SHP77 treated with DMSO at 0.1 percent for 48 hours (cell line): ENCODE results near the gene HSF2BP.
"Not testable (repeated sequence)": the region's sequence is repeated elsewhere in the genome, so short reads cannot be mapped to it uniquely, and the experiment has no call there.

ENCODE experiments used
- DNase-seq: peaks from one replicate; lab custom pipeline; 2025; lab: John Stamatoyannopoulos, UW

The HSF2BP gene

DNA sequence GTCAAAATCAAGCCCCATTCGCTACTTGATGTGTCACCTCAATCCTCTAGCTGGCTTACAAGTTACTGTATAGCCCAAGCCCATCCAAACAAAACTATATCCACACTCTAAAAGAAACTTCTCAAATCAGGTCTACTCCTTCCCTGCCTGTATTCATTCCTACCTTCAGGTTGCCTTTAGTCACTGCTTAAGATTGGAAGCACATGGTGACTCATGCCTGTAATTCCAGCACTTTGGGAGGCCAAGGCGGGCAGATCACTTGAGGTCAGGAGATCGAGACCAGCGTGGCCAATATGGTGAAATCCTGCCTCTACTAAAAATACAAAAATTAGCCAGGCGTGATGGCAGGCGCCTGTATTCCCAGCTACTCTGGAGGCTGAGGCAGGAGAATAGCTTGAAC lies 7.4 kb downstream of the HSF2BP start:
- DNase-seq: not testable (repeated sequence)

DNA sequence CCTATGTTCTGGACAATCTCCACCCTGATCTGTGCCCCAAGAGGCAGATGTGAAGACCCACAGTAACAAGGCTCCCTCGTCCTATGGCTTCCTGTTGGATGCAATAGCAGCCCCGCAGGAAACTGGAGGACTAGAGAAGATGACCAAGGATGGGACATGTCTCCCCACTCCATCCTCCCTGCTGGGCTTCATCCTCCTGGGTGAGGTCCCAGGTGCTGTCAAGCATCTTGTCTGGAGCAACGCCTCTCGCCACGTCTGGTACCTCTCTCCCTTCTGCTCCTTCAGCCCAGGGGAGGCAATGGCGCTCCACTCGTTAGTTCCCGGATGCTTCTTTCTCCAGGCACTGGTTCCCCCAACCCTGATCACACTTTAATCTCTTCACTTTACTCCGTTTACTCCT lies 11.1 kb downstream of the HSF2BP start:
- DNase-seq: no peak

DNA sequence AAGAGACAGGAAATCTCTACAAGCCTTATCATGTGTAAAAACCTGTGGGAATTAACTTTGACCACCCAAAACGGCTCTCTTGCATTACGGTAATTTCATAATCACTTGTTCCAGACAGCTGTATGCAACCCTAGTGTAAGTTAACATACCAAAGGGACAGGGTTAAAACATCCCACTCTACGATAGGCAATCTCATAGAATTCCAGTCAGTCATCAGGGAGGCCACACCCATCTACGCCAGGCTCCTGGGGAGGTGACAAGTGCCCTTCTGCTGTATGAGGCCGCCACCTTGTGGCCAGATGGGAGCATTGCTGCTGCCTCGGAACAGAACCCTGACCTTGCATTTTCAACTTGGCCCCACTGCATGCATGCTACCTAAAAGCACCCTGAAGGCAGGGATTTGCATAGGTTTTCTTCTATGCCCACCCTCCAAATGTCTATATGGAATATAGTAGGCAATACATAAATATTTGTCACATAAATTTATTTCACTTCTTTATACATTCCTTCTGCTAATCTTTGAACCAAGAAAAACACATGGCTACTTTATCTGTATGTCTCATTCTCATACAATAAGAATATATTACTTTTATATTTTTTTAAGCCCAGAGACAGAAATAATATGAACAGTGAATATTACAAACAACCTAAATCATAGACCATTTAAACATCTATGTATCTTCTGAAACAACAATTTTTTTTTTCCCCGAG lies 12.6 kb downstream of the HSF2BP start:
- DNase-seq: peak; percentile 87

DNA sequence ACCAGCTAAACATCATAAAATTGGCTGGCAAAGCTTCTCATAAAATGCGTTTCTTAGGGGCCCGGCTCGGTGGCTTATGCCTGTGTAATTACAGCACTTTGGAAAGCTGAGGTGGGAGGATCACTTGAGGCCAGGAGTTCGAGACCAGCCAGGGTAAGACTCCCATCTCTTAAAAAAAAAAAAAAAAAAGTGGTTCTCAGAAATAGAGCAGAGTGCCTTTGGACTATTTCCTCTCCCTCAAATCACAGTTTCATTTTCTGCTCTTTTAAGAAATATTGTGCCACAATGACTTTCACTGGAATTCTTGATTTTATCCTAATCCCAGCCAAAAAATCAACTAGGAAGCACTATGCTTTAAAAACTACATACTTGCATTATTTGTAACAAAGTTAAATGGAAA lies 13.3 kb downstream of the HSF2BP start:
- no peak for DNase-seq

DNA sequence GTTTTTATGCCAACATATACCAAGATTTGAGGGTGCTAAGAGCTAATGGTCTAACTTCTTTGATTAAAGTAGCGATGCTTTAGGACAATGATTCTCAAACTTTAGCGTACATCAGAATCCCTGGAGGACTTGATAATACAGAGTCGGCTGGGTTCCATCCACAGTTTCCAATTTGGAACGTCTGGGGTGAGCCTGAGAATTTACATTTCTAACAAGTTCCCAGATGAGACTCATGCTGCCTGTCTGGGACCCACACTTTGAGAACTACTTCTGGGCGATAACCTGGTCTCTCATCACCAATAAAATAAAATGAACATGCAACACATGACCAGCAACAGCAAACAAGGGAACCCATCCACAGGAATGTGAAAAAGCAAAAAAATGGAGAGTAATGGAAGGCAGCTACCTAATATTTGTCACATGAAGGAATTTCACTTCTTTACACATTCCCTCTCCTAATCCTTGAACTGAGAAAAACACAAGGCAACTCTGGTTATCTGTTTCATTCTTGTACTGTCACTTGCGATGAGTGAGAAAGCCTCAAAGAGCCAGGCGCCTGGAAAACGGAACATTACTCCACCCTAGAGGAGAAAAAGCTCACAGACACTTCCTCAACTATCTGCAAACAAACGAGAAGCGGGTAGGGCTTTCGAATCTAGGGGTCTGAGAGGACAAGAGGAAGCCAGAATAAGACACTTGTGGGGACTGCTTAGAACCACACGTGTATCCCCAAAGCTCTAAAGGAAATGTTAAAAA lies 14.0 kb downstream of the HSF2BP start:
- DNase-seq: peak; percentile 33

DNA sequence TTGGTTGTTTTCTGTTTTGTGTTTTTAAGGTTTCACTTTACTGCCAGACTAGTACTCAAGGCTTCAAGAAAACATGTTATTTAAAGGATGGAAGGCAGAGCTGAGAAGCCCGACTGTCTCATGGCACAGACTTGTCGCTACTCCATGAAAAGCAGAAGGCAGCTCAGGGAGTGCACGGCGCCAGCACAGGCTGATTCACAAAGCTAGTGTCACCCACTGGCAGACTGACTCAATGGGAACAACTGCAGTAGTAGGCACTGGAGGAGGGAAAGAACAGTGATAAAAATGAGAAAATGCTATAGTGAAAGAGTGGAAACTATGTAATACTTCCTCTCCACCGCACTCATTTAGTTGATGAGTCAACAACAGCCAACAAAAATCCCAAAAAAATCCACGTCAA lies 14.7 kb downstream of the HSF2BP start:
- no peak for DNase-seq

DNA sequence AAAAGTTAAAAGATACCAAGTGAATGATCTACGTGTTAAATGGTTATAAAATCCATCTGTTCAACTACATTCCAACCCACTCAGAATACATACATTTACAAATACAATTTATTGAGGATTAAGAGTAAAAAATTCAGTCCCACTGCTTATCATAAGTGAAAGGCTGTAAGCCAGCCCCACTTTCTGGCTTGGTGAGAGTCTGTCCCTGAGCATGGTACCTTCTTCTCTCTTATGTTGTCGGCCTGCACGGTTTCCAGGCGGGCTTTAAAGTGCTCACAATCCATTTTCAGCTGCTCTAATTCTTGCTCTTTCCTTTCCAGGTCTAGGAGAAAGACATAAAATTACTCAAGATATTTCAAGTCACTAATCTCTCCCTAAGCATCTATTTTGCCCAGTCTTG lies 15.2 kb downstream of the HSF2BP start:
- DNase-seq: no peak

DNA sequence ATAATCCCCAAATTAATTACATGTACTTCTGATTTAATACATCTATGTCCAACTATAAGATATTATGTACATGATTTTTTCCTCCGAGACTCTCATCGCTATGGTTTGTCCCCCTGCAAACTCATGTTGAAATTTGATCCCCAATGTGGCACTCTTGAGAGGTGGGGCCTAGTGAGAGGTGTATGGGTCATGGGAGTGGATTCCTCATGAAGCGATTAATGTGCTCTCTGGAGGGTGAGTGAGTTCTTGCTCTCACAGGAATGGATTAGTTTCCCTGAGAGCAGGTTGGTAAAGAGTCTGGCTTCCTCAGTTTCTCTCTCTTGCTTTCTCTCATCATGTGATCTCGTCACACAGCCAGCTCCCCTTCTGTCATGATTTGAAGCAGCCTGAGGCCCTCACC lies 16.1 kb downstream of the HSF2BP start:
- DNase-seq: no peak

DNA sequence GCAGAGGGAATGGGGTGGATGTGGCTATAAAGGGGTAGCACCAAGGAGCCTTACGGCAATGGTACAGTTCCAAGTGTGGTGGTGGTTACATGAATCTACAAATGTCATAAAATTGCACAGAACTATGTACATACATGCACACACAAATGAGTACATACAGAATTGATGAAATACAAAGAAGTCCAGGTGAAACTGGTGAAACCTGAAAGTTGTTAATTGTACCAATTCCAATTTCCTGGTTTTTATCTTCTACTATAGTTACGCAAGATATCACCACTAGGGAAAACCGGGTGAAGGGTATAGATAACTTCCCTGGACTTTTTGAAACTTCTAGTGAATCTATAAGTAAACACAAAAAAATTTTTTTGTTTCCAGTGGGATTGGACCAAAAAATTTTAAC lies 18.9 kb downstream of the HSF2BP start:
- no peak for DNase-seq

DNA sequence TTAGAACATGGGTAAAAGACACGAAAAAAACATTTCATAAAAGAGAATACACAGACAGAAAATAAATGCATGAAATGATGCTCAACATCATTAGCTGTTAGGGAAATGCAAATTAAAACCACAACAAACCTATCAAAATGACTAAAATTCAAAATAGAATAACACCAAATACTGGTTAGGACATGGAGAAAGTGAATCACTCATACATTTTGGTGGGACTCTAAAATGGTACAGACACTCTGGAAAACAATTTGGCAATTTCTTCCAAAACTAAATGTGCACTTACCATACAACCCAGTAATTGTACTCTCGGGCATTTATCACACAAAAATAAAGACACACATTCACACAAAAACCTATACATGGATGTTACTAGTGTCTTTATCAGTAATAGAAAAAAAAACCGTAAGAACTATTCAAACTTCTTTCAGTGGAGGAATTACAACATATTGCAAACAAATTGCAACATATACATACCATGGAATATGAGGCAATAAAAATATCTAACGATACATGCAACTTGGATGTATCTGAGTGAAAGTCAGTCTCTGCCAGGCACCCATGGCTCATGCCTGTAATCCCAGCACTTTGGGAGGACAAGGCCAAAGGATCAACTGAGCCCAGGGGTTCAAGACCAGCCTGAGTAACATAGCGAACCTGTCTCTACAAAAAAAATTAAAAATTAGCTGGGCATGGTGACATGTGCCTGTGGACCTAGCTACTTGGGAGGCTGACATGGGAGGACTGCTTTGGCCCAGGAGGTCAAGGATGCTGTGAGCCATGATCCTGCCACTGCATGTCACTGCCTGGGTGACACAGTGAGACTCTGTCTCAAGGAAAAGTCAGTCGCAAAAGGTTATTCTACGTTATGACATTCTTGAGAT lies 19.6 kb downstream of the HSF2BP start:
- DNase-seq: no peak

DNA sequence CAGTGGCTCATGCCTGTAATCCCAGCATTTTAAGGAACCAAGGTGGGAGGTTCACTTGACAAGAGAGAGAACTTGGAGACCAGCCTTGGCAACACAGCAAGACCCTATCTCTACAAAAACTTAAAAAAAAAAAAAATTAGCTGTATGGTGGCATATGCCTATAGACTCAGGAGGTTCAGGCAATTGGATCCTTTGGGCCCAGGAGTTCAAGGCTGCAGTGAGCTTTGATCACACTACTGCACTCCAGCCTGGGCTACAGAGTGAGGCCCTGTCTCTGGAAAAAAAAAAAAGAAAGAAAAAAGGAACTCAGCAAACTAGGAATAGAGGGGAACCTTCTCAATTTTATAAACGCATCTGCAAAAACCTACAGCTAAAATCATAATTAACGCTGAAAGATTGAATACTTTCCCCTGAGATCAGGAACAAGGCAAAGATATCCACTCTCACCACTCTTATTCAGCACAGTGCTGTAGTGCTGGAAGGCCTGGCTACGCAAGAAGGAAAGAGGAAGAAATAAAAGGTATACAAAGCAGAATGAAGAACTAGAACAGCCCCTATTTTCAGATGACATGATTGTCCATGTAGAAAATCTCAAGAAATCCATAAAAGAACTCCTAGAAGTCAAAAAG lies 21.6 kb downstream of the HSF2BP start:
- DNase-seq: no peak

DNA sequence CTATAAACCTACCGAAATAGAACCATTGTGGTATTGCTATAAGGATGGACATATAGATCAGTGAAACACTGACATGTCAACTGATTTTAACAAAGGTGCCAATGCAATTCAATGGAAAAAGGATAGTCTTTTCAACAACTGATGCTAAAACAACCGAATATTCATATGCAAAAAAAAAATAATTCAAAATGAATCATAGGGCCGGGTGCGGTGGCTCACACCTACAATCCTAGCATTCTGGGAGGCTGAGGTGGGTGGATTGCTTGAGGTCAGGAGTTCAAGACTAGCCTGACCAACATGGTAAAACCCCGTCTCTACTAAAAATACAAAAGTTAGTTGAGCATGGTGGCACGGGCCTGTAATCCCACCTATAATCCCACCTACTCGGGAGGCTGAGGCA lies 23.9 kb downstream of the HSF2BP start:
- no peak for DNase-seq

DNA sequence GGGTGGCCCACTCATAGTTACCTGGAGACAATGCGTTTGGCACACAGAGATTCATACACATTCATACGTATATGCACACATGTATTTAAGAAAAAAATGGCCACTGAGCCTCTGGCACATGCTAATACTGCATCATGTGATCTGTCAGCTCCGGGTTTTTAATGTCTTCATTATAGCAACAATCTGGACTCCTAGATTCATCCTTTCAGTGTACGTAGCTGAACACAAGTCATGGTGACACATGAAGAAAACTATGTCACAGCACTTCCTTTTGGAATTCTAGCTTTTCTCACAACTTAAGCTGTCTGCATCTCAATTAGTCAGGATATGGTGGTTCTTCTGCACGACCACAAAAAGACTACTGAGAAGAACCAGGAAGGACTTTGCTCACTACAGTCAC lies 24.7 kb downstream of the HSF2BP start:
- no peak for DNase-seq

DNA sequence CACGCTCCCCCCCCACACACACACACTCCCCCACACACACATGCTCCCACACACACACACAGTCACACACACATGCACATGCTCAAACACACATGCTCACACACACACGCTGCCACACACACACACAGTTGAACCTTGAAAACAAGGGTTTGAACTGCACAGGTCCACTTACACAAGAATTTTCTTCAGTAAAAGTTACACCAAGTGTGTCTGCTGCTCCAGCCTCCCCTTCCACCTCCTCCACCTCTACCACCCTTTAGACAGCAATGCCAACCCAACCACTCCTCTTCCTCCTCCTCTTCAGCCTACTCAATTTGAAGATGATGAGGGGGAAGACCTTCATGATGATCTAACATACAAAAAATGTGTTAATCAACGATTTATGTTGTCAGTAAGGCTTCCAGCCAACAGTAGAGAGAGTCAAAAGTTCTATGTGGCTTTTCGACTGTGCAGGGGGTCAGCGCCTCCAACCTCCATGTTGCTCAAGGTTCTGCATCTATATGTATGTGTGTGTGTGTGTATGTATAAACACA lies 26.8 kb downstream of the HSF2BP start:
- DNase-seq: no peak

DNA sequence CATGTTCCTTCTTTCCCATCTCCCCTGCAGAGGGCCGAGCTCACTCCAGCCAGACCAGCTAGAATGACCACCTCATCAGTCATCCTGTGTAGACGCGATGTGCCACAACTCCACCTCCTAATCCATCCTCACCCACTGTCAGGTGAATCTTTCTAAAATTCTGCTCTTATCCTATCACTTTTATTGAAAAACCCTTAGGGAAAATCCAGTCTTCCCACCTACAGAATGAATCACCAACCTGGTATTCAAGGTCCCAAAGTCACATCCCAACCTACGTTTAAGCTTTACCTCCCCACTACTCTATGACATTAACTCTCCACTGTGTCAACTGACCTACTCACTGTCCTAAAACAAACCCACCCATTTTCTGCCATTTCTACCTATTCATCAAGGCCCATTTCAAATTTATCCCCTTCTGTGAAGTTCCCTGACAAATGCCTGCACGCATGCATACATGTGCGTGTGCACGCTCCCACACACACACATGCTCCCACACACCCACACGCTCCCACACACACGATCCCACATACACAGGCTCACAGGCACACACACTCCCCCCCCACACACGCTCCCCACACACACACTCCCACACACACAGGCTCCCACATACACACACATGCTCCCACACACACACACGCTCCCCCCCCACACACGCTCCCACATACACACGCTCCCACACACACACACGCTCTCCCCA lies 27.7 kb downstream of the HSF2BP start:
- DNase-seq: no peak

DNA sequence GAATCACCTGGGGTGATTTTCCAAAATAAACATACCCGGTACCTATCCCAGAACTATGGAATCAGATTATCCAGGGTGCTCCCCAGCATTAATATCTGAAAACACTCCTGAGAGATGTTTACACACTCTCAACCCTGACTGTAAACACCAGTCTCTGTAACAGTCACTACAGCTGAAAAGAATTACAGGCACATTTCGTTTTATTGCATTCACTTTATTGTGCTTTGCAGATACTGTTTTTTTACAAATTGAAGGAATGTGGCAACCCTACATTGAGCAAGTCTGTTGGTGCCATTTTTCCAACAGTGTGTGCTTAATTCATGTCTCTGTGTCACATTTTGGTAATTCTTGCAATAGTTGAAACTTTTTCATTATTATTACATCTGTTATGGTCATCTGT lies 31.8 kb downstream of the HSF2BP start:
- no peak for DNase-seq

DNA sequence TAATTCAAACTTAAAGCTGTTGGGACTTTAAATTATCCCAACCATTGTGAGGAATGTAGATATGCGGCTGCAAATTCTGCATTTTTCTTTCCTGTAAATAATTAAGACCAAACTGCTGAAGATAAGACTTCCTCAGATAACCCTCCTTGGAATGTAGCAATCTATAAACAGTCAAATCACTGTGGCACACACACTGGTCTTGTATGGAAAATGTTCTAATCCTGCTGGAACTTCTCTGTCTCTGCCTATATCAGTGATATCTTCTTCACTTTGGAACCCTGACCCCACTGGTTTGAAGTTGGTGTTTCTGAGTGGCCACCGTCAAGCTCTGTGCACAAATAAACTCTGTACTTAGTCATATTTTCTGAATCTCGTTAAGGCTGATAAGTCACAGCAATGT lies 32.9 kb downstream of the HSF2BP start:
- DNase-seq: no peak

DNA sequence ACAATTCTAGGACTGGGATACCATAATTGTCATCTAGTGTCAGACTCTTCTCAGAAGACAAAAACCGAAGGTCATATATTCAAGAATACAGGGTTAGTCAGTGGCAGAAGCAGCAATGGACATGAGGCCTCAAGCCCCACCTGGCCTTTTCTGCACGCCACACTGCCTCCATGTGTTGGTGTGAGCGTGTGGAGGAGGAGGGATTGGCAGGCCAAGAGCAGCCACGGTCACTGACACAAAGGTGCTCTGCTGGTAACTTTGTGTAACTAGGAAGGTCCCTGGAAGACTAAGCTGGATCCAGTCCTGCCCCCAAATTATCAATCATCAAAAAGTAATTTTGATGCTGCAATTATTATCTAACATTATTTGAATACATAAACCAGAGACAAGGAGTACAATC lies 34.9 kb downstream of the HSF2BP start:
- DNase-seq: no peak

DNA sequence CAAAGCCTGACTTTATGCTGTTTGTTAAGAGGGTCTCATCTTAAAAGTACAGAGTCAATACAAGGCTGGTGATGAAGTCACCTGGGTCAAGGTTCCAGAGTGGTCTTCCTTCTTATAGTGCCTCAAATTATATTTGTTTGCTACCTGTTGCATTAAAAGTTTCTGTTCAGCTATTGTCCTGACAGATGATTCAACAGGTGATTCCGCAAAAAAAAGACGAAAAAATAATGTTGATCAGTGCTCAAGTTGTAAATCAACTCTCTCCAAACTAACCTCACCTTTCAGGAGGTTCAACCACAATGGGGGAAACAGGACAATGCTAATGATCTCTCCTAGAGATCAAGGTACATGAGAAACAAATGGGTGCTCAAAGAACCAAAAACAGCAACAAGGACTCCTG lies 35.7 kb downstream of the HSF2BP start:
- DNase-seq: no peak

DNA sequence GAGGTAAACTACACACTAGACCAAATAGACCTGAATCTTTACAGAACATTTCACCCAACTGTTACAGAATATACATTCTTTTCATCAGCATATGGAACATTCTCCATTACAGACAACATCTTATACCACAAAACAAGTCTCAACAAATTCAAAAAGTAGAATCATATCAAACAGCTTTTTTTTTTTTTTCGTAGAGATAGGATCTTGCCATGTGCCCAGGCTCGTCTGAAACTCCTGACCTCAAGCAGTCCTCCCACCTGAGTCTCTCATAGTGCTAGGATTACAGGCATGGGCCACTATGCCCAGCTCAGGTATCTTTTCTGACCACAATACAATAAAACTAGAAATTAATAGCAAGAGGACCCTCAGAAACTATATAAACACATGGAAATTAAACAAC lies 36.5 kb downstream of the HSF2BP start:
- no peak for DNase-seq

DNA sequence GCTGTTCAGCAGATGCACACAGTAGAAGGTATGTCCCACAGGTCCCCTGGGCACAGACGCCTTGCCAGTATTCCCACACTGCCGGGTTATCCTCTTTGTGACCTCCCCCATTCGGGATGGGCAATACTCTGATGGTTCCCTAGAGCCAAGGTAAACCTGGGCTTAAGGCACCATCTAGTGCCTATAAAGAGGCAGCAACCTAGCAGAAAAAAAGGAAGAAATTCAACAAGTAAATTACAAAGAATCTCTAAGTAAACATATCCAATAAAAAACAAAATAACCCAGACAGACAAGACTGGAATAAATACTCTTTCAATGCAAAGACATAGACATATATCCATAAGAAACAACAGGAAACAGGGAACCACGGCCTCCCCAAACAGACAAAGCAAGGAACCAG lies 39.4 kb downstream of the HSF2BP start:
- DNase-seq: no peak

DNA sequence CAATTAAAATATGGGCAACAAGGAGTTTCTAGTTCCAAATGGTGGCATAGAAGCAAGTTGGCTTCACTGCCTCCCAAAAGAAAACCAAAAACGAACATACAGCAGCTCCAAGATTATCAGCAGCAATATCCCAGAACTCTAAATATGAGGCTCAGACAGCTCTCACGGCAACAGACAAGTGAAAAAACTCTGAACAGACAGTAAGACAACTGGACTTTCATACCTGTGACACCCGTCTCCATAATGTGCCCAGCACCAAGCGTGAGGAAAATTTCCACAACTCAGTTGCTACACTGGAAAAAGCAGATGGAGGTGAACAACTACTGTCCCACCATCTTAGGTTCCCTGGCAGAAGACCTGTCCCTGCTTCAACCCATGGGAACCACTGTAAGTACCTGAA lies 39.9 kb downstream of the HSF2BP start:
- DNase-seq: no peak
